MG63 (cell line): ENCODE data around the gene ATP9A. TPM values are rescaled to one million over a fixed set of nuclear protein-coding genes. Genes with fewer than 3 reads are reported as not detected.
A peak's percentile ranks its signal among the peaks of the same experiment; 100 is the strongest.
"Not testable (repeated sequence)": the region's sequence is repeated elsewhere in the genome, so short reads cannot be mapped to it uniquely, and the experiment has no call there.

ENCODE experiments used
- DNase-seq: peaks from one replicate; pipeline ENCODE4 v3.0.0-alpha.2; 2020
- H3K27me3 ChIP-seq: fragments of 250-450 bp; sonication (Bioruptor Pico); 2 replicates; pipeline ENCODE4 v1.5.1; 2020; ENCODE audit warnings: mild to moderate bottlenecking, moderate library complexity
- H3K36me3 ChIP-seq: fragments of 250-450 bp; sonication (Bioruptor Pico); 2 replicates; pipeline ENCODE4 v1.5.1; 2020; ENCODE audit warnings: mild to moderate bottlenecking, moderate library complexity
- H3K4me3 ChIP-seq: fragments of 250-450 bp; sonication (Bioruptor Pico); 2 replicates; pipeline ENCODE4 v1.5.1; 2020; ENCODE audit warnings: mild to moderate bottlenecking, moderate library complexity
- H3K9me3 ChIP-seq: fragments of 250-450 bp; sonication (Bioruptor Pico); 2 replicates; pipeline ENCODE4 v1.5.1; 2020; ENCODE audit warnings: mild to moderate bottlenecking, moderate library complexity
- total RNA-seq: library from RNA; depleted of rRNA; stranded (reverse); fragments of >200 nt; shearing (Covaris generic); gene quantifications from 2 replicates; pipeline ENCODE4 v1.2.3, GENCODE V29; 2014; ENCODE audit warnings: low replicate concordance

ATP9A gene
- total RNA-seq, 1 experiment from 2014 or later: 11.1 TPM

DNA sequence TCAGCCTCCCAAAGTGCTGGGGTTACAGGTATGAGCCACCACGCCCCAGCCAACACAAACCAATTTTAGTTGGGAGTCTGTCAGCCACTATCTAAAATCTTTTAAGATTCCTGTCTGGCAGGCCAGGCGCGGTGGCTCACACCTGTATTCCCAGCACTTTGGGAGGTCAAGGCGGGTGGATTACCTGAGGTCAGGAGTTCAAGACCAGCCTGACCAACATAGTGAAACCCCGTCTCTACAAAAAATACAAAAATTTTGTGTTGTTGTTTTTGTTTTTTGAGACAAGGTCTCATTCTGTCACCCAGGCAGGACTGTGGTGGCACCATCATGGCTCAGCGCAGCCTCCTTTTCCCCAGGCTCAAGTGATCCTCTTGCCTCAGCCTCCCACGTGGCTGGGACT is 27.9 kb downstream of the ATP9A start:
- not testable (repeated sequence) for H3K9me3 ChIP-seq

DNA sequence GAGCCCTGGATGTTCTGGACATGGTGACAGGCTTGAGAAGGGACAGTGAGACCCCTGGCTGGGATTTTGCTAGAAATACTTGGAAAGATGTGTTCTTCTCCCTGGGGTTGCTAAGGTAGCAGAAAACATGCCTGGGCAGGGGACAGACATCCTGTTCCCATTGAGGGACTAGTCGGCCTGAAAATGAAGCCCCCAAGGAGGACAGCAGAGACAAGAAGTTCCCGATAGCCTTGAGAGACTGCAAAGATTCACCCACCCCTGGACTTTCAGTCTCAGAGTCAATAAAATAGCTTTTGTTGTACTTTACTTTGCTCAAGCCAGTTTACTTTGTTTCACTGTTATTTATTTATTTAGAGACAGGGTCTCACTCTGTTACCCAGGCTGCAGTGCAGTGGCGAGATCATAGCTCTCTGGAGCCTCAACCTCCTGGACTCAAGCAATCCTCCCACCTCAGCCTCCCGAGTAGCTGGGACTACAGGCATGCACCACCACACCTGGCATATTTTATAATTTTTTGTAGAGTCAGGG is 28.4 kb downstream of the ATP9A start:
- no peaks in the 10 kb centered on the region; the same call in 1 of the 2 replicates for H3K36me3 ChIP-seq
- DNase-seq: no peak
- no peaks in the 10 kb centered on the region for H3K27me3 ChIP-seq
- no peak overlapping the region for H3K4me3 ChIP-seq
- H3K9me3 ChIP-seq: no peaks in the 10 kb centered on the region

More for the DNA sequence above, 27.9 kb downstream of the ATP9A start:
- H3K4me3 ChIP-seq, H3K36me3 ChIP-seq, DNase-seq, H3K27me3 ChIP-seq: not testable (repeated sequence)

DNA sequence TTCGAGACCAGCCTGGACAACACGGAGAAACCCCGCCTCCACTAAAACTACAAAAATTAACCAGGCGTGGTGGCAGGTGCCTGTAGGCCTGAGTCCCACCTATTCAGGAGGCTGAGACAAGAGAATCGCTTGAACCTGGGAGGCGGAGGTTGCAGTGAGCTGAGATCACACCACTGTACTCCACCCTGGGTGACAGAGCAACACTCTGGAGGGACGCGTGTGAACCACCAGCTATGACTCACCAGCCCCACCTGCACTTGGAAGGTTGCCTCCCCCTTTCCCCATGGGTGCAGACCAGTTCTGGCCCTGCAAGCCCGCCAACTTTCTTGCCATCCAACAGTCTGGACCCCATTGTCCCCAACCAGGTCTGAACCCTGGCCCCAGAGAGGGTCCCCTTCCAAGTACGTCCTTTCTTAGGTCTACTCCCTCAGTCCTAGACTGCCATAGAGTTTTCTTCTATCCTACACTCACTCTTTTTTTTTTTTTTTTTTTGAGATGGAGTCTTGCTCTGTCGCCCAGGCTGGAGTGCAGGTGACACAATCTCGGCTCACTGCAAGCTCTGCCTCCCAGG is 29.2 kb downstream of the ATP9A start:
- H3K9me3 ChIP-seq: no peaks in the 10 kb centered on the region
- no peaks in the 10 kb centered on the region for H3K27me3 ChIP-seq
- no peak for DNase-seq
- no peak overlapping the region for H3K4me3 ChIP-seq
- no peaks in the 10 kb centered on the region; the same call in 1 of the 2 replicates for H3K36me3 ChIP-seq

DNA sequence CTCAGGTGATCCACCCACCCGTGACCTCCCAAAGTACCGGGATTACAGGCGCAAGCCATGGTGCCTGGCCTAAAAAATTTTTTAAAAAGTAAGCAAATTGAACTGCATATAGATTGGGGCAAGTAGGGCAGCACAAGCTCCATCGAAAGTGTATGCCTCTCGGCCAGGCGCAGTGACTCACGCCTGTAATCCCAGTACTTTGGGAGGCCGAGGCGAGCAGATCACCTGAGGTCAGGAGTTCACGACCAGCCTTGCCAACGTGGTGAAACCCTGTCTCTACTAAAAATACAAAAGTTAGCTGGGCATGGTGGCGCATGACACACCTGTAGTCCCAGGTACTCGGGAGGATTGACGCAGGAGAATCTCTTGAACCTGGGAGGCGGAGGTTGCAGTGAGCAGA is 29.9 kb downstream of the ATP9A start:
- not testable (repeated sequence) for DNase-seq, H3K36me3 ChIP-seq, H3K27me3 ChIP-seq, H3K9me3 ChIP-seq, H3K4me3 ChIP-seq

DNA sequence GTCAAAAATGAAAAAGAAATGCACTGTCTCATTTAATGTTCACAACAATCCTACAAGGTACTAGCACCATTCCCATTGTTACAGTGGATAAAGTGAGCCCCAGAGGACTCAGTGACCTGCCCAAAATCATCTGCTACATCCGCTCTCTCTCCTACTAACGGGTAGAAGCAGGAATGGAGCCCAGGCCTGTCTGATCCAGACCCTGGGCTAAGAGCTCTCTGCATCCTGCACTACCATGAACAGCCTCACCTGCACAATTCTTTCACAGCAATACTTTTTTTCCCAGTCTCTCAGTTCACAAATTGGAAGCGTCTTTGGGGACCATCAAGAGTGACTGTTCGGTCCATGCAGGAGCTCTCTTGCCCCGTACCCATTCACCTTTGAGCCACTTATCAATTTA is 31.2 kb downstream of the ATP9A start:
- Histone ChIP-seq H3K36me3 (no peaks in the 10 kb centered on the region; the same call in 1 of the 2 replicates), H3K9me3 (no peaks in the 10 kb centered on the region), H3K27me3 (no peaks in the 10 kb centered on the region), H3K4me3 (no peak overlapping the region)
- DNase-seq: no peak

DNA sequence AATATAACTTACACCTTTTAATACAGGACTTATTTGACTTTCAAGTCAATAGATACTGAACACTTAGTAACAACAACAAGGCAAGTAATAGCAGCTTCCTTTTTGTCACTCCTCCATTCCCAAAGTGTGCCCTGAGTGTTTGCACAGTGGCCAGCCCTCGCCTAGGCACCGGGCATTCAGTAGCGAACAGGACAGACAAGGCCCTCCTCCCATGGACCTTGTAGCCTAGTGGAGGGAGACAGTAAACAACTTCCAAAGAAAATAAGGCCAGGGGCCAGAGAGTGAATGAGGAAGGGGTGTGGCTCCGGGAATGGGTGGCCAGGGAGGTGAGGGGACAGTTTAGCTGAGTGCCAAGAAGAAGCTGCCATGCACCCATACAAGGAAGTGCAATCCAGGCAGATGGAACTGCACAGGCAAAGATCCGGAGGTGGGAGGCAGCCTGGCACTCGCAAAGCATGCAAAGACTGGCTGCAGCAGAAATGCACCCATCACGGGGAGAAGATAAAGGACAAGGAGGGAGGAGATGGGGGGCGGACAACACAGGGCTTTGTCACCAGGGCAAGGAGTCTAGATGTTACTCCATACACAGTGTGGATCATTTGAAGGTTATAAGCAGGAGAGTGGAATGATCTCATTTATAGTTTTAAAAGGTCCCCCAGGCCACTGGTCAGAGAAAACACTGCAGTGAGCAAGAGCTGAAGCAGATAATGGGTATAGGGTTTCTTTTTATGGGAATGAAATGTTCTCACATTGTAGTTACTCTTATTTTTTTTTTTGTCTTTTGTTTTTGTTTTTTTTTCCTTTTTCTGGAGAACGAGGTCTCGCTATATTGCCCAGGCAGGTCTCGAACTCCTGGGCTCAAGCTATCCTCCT is 32.2 kb downstream of the ATP9A start:
- no peak for DNase-seq
- H3K4me3 ChIP-seq: no peak overlapping the region
- no peaks in the 10 kb centered on the region for H3K9me3 ChIP-seq
- no peaks in the 10 kb centered on the region; the same call in 1 of the 2 replicates for H3K36me3 ChIP-seq
- H3K27me3 ChIP-seq: no peaks in the 10 kb centered on the region

DNA sequence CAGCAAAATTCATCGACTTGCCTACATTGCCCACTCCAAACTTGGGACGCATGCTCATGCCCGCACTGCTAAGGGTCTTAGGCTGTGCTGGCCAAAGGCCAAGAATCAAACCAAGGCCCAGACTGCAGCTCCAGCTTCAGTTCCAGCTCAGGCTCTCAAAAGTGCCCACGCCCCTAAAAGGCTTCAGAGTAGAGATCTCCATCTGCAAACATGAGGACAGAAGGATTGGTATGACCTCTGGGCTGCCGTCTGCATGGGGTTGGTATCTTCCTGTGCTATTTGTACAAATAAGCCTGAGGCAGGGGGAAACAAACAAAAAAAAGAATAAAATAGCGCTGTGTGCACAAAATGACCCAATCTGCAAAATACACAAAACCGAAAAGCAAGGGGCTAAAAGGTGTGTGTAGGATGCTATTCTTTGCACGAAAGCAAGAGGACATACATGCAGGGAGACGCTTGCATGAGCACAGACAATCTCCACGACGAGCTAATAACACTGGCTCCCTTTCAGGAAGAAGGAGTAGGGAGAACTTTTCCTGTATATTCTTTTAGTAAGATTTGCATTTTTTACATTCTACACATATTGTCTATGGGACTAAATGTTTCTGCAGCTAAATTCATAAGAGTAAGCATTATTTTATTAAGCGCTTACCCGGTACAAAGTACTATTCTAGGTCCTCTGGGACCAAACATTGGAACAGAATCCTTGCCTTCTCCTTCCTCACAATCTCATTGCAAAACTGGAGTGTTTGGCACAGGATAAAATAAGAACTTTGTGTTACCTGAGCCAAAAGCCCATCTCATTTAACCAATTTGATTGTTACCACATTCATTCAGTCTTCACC is 33.1 kb downstream of the ATP9A start:
- H3K27me3 ChIP-seq: no peaks in the 10 kb centered on the region
- DNase-seq: no peak
- H3K9me3 ChIP-seq: no peaks in the 10 kb centered on the region
- H3K36me3 ChIP-seq: no peaks in the 10 kb centered on the region; the same call in 1 of the 2 replicates
- H3K4me3 ChIP-seq: no peak overlapping the region

DNA sequence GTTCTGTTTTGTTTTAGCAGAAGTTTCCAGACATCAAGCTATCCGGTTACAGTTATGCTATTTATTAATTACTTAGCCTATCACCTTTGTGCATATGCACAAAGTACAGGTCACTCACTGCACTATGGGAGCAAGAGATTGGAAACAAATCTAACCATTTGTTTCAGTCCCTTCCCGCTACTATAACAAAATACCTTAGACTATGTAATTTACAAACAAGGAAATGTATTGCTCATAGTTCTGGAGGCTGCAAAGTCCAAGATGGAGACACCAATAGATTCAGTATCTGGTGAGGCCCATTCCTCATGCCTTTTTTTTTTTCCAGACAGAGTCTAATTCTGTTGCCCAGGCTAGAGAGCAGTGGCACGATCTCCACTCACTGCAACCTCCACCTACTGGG is 35.1 kb downstream of the ATP9A start:
- DNase-seq: no peak
- Histone ChIP-seq H3K9me3 (no peaks in the 10 kb centered on the region), H3K27me3 (no peaks in the 10 kb centered on the region)

DNA sequence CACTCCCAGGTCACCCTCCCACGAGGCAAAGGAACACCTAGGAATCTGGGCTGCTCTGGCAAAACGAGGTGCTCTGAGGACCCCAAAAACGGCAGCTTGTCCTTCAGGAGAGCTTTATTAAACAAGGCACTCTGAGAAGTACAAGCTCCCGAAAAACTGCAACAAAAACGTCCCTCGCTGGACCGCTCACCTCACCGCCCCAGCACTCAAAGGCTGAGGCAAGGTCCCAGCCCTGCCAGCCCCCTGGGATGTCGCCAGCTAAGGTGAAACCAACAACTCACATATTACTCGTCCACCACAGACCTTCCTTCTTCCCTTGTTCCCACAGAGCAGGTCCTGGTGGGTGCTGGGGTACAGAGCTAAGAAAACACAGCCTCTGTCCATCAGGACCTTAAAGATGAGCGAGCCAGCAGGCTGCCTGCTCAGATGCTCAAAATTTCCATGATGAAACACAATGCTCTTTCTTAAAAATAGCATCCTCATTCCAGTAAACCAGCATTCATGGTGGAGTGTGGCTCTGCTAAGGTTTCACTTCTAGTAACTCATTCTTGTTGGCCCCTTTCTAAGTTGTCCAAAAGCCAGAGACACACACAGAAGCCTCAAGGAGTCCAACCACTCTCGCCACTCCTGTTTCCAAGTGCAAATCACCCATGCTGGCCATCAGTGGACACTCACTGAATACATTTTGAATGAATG is 35.9 kb downstream of the ATP9A start:
- H3K36me3 ChIP-seq: no peaks in the 10 kb centered on the region; the same call in 1 of the 2 replicates
- no peak overlapping the region for H3K4me3 ChIP-seq
- no peak for DNase-seq
- H3K9me3 ChIP-seq: no peaks in the 10 kb centered on the region
- H3K27me3 ChIP-seq: no peaks in the 10 kb centered on the region

More for the DNA sequence above, 35.1 kb downstream of the ATP9A start:
- Histone ChIP-seq H3K4me3 (no peak overlapping the region), H3K36me3 (no peaks in the 10 kb centered on the region; the same call in 1 of the 2 replicates)

DNA sequence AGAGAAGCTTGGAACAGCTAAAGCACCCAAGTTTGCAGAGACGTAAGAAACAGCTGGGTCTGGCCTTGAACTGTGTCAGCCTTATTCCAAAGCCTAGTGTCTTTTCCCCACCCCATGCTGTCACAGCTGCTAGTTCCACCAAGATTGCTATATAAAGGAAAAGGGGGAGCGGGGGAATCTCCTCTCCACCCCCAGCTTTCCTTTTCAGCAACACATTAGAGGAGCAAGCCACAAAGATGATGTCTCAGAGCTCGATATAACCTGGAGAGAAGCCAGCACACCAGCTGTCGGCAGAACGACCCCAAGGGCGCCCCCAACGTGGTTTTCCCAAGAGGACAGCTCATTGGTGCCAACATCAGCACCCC is 36.5 kb downstream of the ATP9A start:
- H3K36me3 ChIP-seq: no peaks in the 10 kb centered on the region; the same call in 1 of the 2 replicates
- no peak for DNase-seq
- no peaks in the 10 kb centered on the region for H3K9me3 ChIP-seq
- no peaks in the 10 kb centered on the region for H3K27me3 ChIP-seq
- H3K4me3 ChIP-seq: no peak overlapping the region

DNA sequence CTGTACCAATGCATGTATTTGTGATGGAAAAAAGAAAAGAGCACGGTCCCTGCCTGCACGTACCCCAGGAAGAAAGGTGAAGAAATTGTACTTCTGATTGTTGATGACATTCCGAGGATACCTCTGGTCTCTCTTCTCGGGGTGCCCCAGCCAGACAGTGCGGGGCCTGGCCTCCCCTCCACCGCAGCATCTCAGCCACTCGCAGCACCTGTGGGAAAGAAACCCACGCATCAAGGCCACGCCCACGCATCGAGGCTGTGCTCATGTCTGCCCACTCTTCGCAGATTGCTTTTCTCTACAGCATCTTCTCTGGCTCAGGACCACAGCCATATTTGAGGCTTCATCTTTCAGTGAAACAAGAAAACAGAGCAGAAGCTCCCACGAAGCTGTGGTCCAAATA is 38.4 kb downstream of the ATP9A start:
- Histone ChIP-seq H3K27me3 (no peaks in the 10 kb centered on the region), H3K9me3 (no peaks in the 10 kb centered on the region), H3K36me3 (peaks cover 5% of the 10 kb centered on the region; the same call in 1 of the 2 replicates), H3K4me3 (no peak overlapping the region)
- no peak for DNase-seq

DNA sequence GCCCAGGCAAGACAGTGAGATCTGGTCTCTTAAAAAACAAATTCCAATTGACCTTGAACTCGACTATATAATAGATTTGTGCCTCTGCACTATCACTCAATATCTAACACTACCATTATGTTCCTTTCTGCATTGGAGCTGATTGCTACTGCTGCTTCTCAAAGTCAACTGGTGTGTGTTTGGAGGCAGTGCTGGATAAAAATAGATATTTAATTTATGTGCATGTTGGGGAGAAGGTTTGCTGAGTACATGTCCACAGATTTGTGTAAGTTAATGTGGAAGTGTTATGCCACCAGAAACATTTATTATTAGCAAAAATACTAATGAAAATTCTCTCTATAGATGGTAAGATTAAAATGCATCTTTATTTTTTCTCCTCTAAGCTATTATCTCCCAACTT is 39.5 kb downstream of the ATP9A start:
- no peaks in the 10 kb centered on the region for H3K27me3 ChIP-seq
- H3K9me3 ChIP-seq: no peaks in the 10 kb centered on the region
- DNase-seq: no peak
- H3K4me3 ChIP-seq: no peak overlapping the region
- H3K36me3 ChIP-seq: peaks cover 5% of the 10 kb centered on the region; the same call in 1 of the 2 replicates

DNA sequence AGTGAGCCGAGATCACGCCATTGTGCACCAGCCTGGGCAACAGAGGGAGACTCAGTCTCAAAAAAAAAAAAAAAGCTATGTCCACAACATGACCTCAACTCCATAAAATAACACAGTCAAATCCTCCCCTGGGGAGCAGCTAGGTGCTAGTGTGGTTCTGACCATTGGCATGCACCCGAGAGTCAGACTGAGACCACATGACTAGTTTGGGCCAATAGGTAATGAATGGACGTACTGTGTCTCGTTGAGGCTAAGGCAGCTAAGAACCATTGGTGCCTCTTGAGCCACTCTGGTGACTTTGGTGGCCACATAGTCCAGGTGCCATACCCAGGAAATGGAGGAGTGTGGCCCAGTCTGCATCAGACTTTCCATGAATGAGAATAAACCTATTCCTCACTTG is 40.3 kb downstream of the ATP9A start:
- Histone ChIP-seq H3K4me3 (no peak overlapping the region), H3K9me3 (no peaks in the 10 kb centered on the region), H3K36me3 (peaks cover 7% of the 10 kb centered on the region), H3K27me3 (no peaks in the 10 kb centered on the region)
- DNase-seq: peak; percentile 25

DNA sequence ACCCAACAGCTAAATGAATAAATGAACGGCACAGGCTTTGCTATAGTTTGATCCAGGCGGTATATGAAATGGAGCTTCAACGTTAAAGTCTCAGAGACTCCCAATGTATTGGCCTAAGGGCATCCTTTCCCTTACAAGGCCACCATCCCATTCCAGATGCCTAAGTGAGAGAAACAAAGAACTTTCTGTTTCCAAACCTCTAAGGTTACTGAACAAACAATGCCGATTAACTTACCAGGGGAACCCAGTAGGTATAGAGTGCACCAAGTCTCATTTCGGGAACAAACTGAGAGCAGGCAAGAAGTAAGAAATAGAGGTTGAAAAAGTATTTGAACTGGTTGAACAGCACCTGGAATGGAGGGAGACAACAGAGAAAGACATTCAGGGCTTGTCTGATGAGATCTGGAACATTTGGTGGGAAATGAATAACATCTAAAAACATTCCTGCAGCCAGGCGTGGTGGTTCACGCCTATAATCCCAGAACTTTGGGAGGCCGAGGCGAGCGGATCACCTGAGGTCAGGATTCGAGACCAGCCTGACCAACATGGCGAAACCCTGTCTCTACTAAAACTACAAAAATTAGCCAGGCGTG is 42.5 kb downstream of the ATP9A start:
- no peaks in the 10 kb centered on the region for H3K27me3 ChIP-seq
- DNase-seq: no peak
- H3K4me3 ChIP-seq: no peak overlapping the region
- peaks cover 7% of the 10 kb centered on the region for H3K36me3 ChIP-seq
- no peaks in the 10 kb centered on the region for H3K9me3 ChIP-seq

DNA sequence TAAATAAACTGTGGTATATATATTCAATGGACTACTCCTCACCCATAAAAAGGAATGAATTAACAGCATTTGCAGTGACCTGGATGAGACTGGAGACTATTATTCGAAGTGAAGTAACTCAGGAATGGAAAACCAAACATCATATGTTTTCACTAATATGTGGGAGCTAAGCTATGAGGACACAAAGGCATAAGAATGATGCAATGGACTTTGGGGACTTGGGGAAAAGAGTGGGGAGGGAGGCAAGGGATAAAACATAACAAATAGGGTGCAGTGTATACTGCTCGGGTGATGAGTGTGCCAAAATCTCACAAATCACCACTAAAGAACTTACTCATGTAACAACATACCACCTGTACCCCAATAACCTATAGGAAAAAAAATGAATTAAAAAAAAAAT is 45.2 kb downstream of the ATP9A start:
- H3K9me3 ChIP-seq, DNase-seq, H3K36me3 ChIP-seq, H3K4me3 ChIP-seq, H3K27me3 ChIP-seq: not testable (repeated sequence)

DNA sequence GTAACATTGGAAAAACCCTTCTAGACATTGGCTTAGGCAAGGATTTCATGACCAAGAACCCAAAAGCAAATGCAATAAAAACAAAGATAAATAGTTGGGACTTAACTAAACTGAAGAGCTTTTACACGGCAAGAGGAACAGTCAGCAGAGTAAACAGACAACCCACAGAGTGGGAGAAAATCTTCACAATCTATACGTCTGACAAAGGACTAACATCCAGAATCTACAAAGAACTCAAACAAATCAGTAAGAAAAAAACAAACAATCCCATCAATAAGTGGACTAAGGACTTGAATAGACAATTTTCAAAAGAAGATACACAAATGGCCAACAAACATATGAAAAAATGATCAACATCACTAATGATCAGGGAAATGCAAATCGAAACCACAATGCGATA is 45.9 kb downstream of the ATP9A start:
- H3K36me3 ChIP-seq, DNase-seq, H3K27me3 ChIP-seq, H3K9me3 ChIP-seq, H3K4me3 ChIP-seq: not testable (repeated sequence)
